HG02970 (cell line): ENCODE results near the gene ROBO2.

Experiments
- ATAC-seq: cut with Tn5 transposase; IDR thresholded peaks from one replicate; pipeline ENCODE4 v1.9.1; 2021; ENCODE audit warnings: mild to moderate bottlenecking, moderate library complexity, moderate number of reproducible peaks; ENCODE audit not compliant: unreplicated experiment, low FRiP score

ROBO2 gene

GRCh38 chr3:77460326-77460725 lies 420.4 kb downstream of the ROBO2 start:
- ATAC-seq, result no peak

GRCh38 chr3:77462951-77463350 lies 423.1 kb downstream of the ROBO2 start:
- no peak for ATAC-seq

- no peak for ATAC-seq
Measured at GRCh38 chr3:77464111-77464688, 424.3 kb downstream of the ROBO2 start.

- ATAC-seq, result no peak
Measured at GRCh38 chr3:77466562-77467115, 426.7 kb downstream of the ROBO2 start.

- ATAC-seq, result no peak
Measured at GRCh38 chr3:77467702-77468625, 428.1 kb downstream of the ROBO2 start.

- ATAC-seq, result no peak
Measured at GRCh38 chr3:77468626-77469020, 428.7 kb downstream of the ROBO2 start.

- no peak for ATAC-seq
Measured at GRCh38 chr3:77475507-77475906, 435.6 kb downstream of the ROBO2 start.

GRCh38 chr3:77479021-77479420 lies 439.1 kb downstream of the ROBO2 start:
- ATAC-seq, result no peak

- no peak for ATAC-seq
Measured at GRCh38 chr3:77489216-77489615, 449.3 kb downstream of the ROBO2 start.

- ATAC-seq, result no peak
Measured at GRCh38 chr3:77491961-77492360, 452.1 kb downstream of the ROBO2 start.

- no peak for ATAC-seq
Measured at GRCh38 chr3:77500721-77501120, 460.8 kb downstream of the ROBO2 start.

GRCh38 chr3:77506384-77506783 lies 466.5 kb downstream of the ROBO2 start:
- ATAC-seq, result no peak

- no peak for ATAC-seq
Measured at GRCh38 chr3:77513542-77513941, 473.6 kb downstream of the ROBO2 start.

GRCh38 chr3:77514766-77515165 lies 474.9 kb downstream of the ROBO2 start:
- ATAC-seq, result no peak

- ATAC-seq, result no peak
Measured at GRCh38 chr3:77524463-77524862, 484.6 kb downstream of the ROBO2 start.

GRCh38 chr3:77524946-77525682 lies 485.2 kb downstream of the ROBO2 start:
- ATAC-seq, result no peak

- ATAC-seq, result no peak
Measured at GRCh38 chr3:77526573-77527113, 486.7 kb downstream of the ROBO2 start.

- no peak for ATAC-seq
Measured at GRCh38 chr3:77529522-77529921, 489.6 kb downstream of the ROBO2 start.

GRCh38 chr3:77530870-77531269 lies 491.0 kb downstream of the ROBO2 start:
- no peak for ATAC-seq

- no peak for ATAC-seq
Measured at GRCh38 chr3:77535116-77535515, 495.2 kb downstream of the ROBO2 start.
